ENCODE measurements around the gene UNC13B.

The UNC13B gene

GRCh38 chr9:35161713-35162604 lies at the start of gene UNC13B:
TSS of gene UNC13B (plus strand) at chr9:35162009. CDS start at chr9:35162284, 275 bp downstream.
- H3K27ac ChIP-seq (ENCODE audit: low read depth, low read length) = no peak within 1 kb of the TSS
- H3K36me3 ChIP-seq (ENCODE audit: insufficient read depth, low read length) = no peaks in the 10 kb centered on the region
- H3K27me3 ChIP-seq (ENCODE audit: insufficient read depth, low read length) = no peaks in the 10 kb centered on the region
- H3K79me2 ChIP-seq (ENCODE audit: control insufficient read depth, insufficient read depth, low read length, unreplicated experiment) = no peaks in the 10 kb centered on the region
- peak within 1 kb of the TSS; percentile 83 for H3K4me3 ChIP-seq (ENCODE audit: low read depth, low read length)
- H2AFZ ChIP-seq (ENCODE audit: low read length, unreplicated experiment) = peak within 1 kb of the TSS; percentile 98
- H3K4me1 ChIP-seq (ENCODE audit: control insufficient read depth, insufficient read depth, low read length, unreplicated experiment) = peaks cover 13% of the 10 kb centered on the region

GRCh38 chr9:35112257-35113020 lies 49.4 kb upstream of the UNC13B start:
- Histone ChIP-seq H3K36me3 (ENCODE audit: insufficient read depth, low read length) (no peaks in the 10 kb centered on the region), H3K4me1 (ENCODE audit: control insufficient read depth, insufficient read depth, low read length, unreplicated experiment) (peaks cover 45% of the 10 kb centered on the region), H3K79me2 (ENCODE audit: control insufficient read depth, insufficient read depth, low read length, unreplicated experiment) (peaks cover 49% of the 10 kb centered on the region), H2AFZ (ENCODE audit: low read length, unreplicated experiment) (peak overlapping the region; percentile 8), H3K27ac (ENCODE audit: low read depth, low read length) (peak overlapping the region; percentile 93), H3K27me3 (ENCODE audit: insufficient read depth, low read length) (no peaks in the 10 kb centered on the region), H3K4me3 (ENCODE audit: low read depth, low read length) (peak overlapping the region; percentile 74)

- Histone ChIP-seq H3K4me3 (ENCODE audit: low read depth, low read length) (peak overlapping the region; percentile 88), H3K27ac (ENCODE audit: low read depth, low read length) (peak overlapping the region; percentile 92), H2AFZ (ENCODE audit: low read length, unreplicated experiment) (no peak overlapping the region), H3K4me1 (ENCODE audit: control insufficient read depth, insufficient read depth, low read length, unreplicated experiment) (peaks cover 41% of the 10 kb centered on the region), H3K36me3 (ENCODE audit: insufficient read depth, low read length) (no peaks in the 10 kb centered on the region), H3K79me2 (ENCODE audit: control insufficient read depth, insufficient read depth, low read length, unreplicated experiment) (peaks cover 41% of the 10 kb centered on the region), H3K27me3 (ENCODE audit: insufficient read depth, low read length) (no peaks in the 10 kb centered on the region)
Measured at GRCh38 chr9:35114113-35114839, 47.5 kb upstream of the UNC13B start.

GRCh38 chr9:35114840-35115628 lies 46.8 kb upstream of the UNC13B start:
- H3K79me2 ChIP-seq (ENCODE audit: control insufficient read depth, insufficient read depth, low read length, unreplicated experiment) = peaks cover 33% of the 10 kb centered on the region
- no peaks in the 10 kb centered on the region for H3K27me3 ChIP-seq (ENCODE audit: insufficient read depth, low read length)
- peak overlapping the region; percentile 88 for H3K4me3 ChIP-seq (ENCODE audit: low read depth, low read length)
- H3K36me3 ChIP-seq (ENCODE audit: insufficient read depth, low read length) = no peaks in the 10 kb centered on the region
- no peak overlapping the region for H2AFZ ChIP-seq (ENCODE audit: low read length, unreplicated experiment)
- peak overlapping the region; percentile 92 for H3K27ac ChIP-seq (ENCODE audit: low read depth, low read length)
- H3K4me1 ChIP-seq (ENCODE audit: control insufficient read depth, insufficient read depth, low read length, unreplicated experiment) = peaks cover 34% of the 10 kb centered on the region

GRCh38 chr9:35115680-35116538 lies 45.9 kb upstream of the UNC13B start, which contains the start of gene ATOSB:
TSS of gene ATOSB (minus strand) at chr9:35115862. CDS start at chr9:35108274, 7,588 bp downstream.
- H3K4me3 ChIP-seq (ENCODE audit: low read depth, low read length) = peak within 1 kb of the TSS; percentile 88
- H3K36me3 ChIP-seq (ENCODE audit: insufficient read depth, low read length) = no peaks in the 10 kb centered on the region
- peak within 1 kb of the TSS; percentile 92 for H3K27ac ChIP-seq (ENCODE audit: low read depth, low read length)
- peak within 1 kb of the TSS; percentile 92 for H2AFZ ChIP-seq (ENCODE audit: low read length, unreplicated experiment)
- H3K27me3 ChIP-seq (ENCODE audit: insufficient read depth, low read length) = no peaks in the 10 kb centered on the region
- peaks cover 26% of the 10 kb centered on the region for H3K4me1 ChIP-seq (ENCODE audit: control insufficient read depth, insufficient read depth, low read length, unreplicated experiment)
- H3K79me2 ChIP-seq (ENCODE audit: control insufficient read depth, insufficient read depth, low read length, unreplicated experiment) = peaks cover 24% of the 10 kb centered on the region

- H3K27ac ChIP-seq (ENCODE audit: low read depth, low read length) = peak overlapping the region; percentile 60; the same call in 1 of the 2 replicates
- peak overlapping the region; percentile 88 for H3K4me3 ChIP-seq (ENCODE audit: low read depth, low read length)
- H3K27me3 ChIP-seq (ENCODE audit: insufficient read depth, low read length) = no peaks in the 10 kb centered on the region
- H2AFZ ChIP-seq (ENCODE audit: low read length, unreplicated experiment) = peak overlapping the region; percentile 92
- no peaks in the 10 kb centered on the region for H3K36me3 ChIP-seq (ENCODE audit: insufficient read depth, low read length)
- H3K4me1 ChIP-seq (ENCODE audit: control insufficient read depth, insufficient read depth, low read length, unreplicated experiment) = peaks cover 26% of the 10 kb centered on the region
- H3K79me2 ChIP-seq (ENCODE audit: control insufficient read depth, insufficient read depth, low read length, unreplicated experiment) = peaks cover 20% of the 10 kb centered on the region
Measured at GRCh38 chr9:35116539-35116897, 45.3 kb upstream of the UNC13B start.

GRCh38 chr9:35116898-35117551 lies 44.8 kb upstream of the UNC13B start:
- peak overlapping the region; percentile 60; the same call in 1 of the 2 replicates for H3K27ac ChIP-seq (ENCODE audit: low read depth, low read length)

GRCh38 chr9:35134920-35135319 lies 26.9 kb upstream of the UNC13B start:
- H3K27ac ChIP-seq (ENCODE audit: low read depth, low read length) = no peak overlapping the region
- no peaks in the 10 kb centered on the region for H3K4me1 ChIP-seq (ENCODE audit: control insufficient read depth, insufficient read depth, low read length, unreplicated experiment)
- H3K36me3 ChIP-seq (ENCODE audit: insufficient read depth, low read length) = no peaks in the 10 kb centered on the region
- no peak overlapping the region for H3K4me3 ChIP-seq (ENCODE audit: low read depth, low read length)
- H2AFZ ChIP-seq (ENCODE audit: low read length, unreplicated experiment) = no peak overlapping the region
- H3K79me2 ChIP-seq (ENCODE audit: control insufficient read depth, insufficient read depth, low read length, unreplicated experiment) = no peaks in the 10 kb centered on the region
- no peaks in the 10 kb centered on the region for H3K27me3 ChIP-seq (ENCODE audit: insufficient read depth, low read length)

More at GRCh38 chr9:35116898-35117551, 44.8 kb upstream of the UNC13B start:
- H3K4me1 ChIP-seq (ENCODE audit: control insufficient read depth, insufficient read depth, low read length, unreplicated experiment) = peaks cover 22% of the 10 kb centered on the region
- H3K36me3 ChIP-seq (ENCODE audit: insufficient read depth, low read length) = no peaks in the 10 kb centered on the region
- H3K4me3 ChIP-seq (ENCODE audit: low read depth, low read length) = peak overlapping the region; percentile 88
- no peaks in the 10 kb centered on the region for H3K27me3 ChIP-seq (ENCODE audit: insufficient read depth, low read length)
- peaks cover 20% of the 10 kb centered on the region for H3K79me2 ChIP-seq (ENCODE audit: control insufficient read depth, insufficient read depth, low read length, unreplicated experiment)
- peak overlapping the region; percentile 92 for H2AFZ ChIP-seq (ENCODE audit: low read length, unreplicated experiment)

GRCh38 chr9:35135988-35136387 lies 25.8 kb upstream of the UNC13B start:
- no peaks in the 10 kb centered on the region for H3K4me1 ChIP-seq (ENCODE audit: control insufficient read depth, insufficient read depth, low read length, unreplicated experiment)
- H3K27ac ChIP-seq (ENCODE audit: low read depth, low read length) = no peak overlapping the region
- H2AFZ ChIP-seq (ENCODE audit: low read length, unreplicated experiment) = no peak overlapping the region
- H3K36me3 ChIP-seq (ENCODE audit: insufficient read depth, low read length) = no peaks in the 10 kb centered on the region
- H3K4me3 ChIP-seq (ENCODE audit: low read depth, low read length) = no peak overlapping the region
- H3K79me2 ChIP-seq (ENCODE audit: control insufficient read depth, insufficient read depth, low read length, unreplicated experiment) = no peaks in the 10 kb centered on the region
- H3K27me3 ChIP-seq (ENCODE audit: insufficient read depth, low read length) = no peaks in the 10 kb centered on the region

All from ACC112 (cell line).